ENCODE measurements around the gene MBD5. TPM values are rescaled to one million over a fixed set of nuclear protein-coding genes. Genes with fewer than 3 reads are reported as not detected.

Gene MBD5
- total RNA-seq, 1 experiment from 2014 or later: 33.7 TPM

DNA sequence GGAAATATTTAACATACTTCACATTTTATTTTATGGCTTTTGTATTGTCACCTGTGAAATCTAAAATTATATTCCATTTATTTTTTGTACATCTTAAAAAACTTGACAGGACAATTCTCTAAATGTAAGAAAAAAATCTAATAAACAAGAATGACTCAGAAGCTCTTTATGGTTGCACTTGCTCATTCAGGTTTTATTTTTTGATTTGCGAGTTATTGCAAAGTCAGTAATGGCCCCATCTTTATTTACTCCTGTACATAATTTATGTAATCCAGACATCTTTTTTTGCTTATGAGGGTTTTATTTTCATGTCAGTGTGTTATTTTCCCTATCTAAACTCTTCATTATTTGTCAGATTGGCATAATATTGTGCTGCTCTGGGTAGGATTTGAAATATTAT lies 145.1 kb downstream of the MBD5 start (continued):
- TF ChIP-seq, protein P1, sequence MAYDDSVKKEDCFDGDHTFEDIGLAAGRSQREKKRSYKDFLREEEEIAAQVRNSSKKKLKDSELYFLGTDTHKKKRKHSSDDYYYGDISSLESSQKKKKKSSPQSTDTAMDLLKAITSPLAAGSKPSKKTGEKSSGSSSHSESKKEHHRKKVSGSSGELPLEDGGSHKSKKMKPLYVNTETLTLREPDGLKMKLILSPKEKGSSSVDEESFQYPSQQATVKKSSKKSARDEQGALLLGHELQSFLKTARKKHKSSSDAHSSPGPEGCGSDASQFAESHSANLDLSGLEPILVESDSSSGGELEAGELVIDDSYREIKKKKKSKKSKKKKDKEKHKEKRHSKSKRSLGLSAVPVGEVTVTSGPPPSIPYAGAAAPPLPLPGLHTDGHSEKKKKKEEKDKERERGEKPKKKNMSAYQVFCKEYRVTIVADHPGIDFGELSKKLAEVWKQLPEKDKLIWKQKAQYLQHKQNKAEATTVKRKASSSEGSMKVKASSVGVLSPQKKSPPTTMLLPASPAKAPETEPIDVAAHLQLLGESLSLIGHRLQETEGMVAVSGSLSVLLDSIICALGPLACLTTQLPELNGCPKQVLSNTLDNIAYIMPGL (CRISPR knock-in tag; IDR thresholded peaks at IDR 0.05): no peak
- TF ChIP-seq JUN (CRISPR knock-in tag; IDR thresholded peaks at IDR 0.05) (no peak), CREB1 (CRISPR knock-in tag; IDR thresholded peaks at IDR 0.05) (no peak), KAT7 (CRISPR knock-in tag; IDR thresholded peaks at IDR 0.05; ENCODE audit: borderline replicate concordance) (no peak), ZNF416 (CRISPR knock-in tag; IDR thresholded peaks at IDR 0.05) (no peak), HMGA2 (CRISPR knock-in tag; IDR thresholded peaks at IDR 0.05) (no peak)
- TF ChIP-seq, protein P2, sequence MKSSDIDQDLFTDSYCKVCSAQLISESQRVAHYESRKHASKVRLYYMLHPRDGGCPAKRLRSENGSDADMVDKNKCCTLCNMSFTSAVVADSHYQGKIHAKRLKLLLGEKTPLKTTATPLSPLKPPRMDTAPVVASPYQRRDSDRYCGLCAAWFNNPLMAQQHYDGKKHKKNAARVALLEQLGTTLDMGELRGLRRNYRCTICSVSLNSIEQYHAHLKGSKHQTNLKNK (CRISPR knock-in tag; IDR thresholded peaks at IDR 0.05): no peak
- TF ChIP-seq, protein P3, sequence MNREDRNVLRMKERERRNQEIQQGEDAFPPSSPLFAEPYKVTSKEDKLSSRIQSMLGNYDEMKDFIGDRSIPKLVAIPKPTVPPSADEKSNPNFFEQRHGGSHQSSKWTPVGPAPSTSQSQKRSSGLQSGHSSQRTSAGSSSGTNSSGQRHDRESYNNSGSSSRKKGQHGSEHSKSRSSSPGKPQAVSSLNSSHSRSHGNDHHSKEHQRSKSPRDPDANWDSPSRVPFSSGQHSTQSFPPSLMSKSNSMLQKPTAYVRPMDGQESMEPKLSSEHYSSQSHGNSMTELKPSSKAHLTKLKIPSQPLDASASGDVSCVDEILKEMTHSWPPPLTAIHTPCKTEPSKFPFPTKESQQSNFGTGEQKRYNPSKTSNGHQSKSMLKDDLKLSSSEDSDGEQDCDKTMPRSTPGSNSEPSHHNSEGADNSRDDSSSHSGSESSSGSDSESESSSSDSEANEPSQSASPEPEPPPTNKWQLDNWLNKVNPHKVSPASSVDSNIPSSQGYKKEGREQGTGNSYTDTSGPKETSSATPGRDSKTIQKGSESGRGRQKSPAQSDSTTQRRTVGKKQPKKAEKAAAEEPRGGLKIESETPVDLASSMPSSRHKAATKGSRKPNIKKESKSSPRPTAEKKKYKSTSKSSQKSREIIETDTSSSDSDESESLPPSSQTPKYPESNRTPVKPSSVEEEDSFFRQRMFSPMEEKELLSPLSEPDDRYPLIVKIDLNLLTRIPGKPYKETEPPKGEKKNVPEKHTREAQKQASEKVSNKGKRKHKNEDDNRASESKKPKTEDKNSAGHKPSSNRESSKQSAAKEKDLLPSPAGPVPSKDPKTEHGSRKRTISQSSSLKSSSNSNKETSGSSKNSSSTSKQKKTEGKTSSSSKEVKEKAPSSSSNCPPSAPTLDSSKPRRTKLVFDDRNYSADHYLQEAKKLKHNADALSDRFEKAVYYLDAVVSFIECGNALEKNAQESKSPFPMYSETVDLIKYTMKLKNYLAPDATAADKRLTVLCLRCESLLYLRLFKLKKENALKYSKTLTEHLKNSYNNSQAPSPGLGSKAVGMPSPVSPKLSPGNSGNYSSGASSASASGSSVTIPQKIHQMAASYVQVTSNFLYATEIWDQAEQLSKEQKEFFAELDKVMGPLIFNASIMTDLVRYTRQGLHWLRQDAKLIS (CRISPR knock-in tag; IDR thresholded peaks at IDR 0.05; ENCODE audit: borderline replicate concordance): no peak
- TF ChIP-seq, protein P4, sequence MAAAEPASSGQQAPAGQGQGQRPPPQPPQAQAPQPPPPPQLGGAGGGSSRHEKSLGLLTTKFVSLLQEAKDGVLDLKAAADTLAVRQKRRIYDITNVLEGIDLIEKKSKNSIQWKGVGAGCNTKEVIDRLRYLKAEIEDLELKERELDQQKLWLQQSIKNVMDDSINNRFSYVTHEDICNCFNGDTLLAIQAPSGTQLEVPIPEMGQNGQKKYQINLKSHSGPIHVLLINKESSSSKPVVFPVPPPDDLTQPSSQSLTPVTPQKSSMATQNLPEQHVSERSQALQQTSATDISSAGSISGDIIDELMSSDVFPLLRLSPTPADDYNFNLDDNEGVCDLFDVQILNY (CRISPR knock-in tag; IDR thresholded peaks at IDR 0.05): no peak

DNA sequence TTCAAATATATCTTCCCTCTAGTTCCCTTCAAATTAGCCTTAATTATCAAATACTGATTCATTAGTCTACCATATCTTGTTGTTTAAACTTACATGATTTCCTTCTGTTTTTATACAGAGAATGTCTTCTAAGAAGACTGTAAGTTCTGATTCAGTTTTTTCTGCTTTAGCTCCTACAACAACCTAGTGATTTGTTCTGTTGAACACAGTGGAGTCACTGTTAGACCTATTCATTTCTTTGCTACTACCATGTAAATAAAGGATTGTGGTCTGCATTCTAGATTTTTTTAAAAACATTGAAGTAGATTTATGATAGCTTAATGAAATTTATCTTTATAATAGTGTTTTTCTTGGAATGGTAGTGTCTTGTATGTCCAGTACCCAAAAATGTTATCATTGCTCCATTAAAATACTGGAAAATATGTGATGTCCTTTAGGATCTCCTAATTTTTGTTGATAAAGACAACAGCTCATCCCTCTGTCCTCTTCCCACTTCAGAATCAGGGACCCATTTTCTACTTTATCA lies 146.4 kb downstream of the MBD5 start:
- ATAC-seq (no peak), DNase-seq (ENCODE audit: low spot score) (no peak)
- ChIA-PET POLR2A (interaction anchor here (0.5 kb wide), 1 partner anchor 372 kb away, joined by 3 read pairs; no protein-coding TSS in a partner anchor), CTCF (no interaction called here)
- TF ChIP-seq, protein P1 (CRISPR knock-in tag; IDR thresholded peaks at IDR 0.05): no peak
- no peak overlapping the region for H3K27ac Mint-ChIP-seq
- H3K4me1 Mint-ChIP-seq: no peaks in the 10 kb centered on the region
- no peak overlapping the region for H3K4me3 Mint-ChIP-seq
- peaks cover 5% of the 10 kb centered on the region; the same call in 1 of the 2 replicates for H3K9me3 Mint-ChIP-seq
- no peaks in the 10 kb centered on the region for H3K27me3 Mint-ChIP-seq (ENCODE audit: low read depth)
- 0 out of 2 replicates have a peak, but pooled peaks cover 3% of the 10 kb centered on the region for H3K36me3 Mint-ChIP-seq

DNA sequence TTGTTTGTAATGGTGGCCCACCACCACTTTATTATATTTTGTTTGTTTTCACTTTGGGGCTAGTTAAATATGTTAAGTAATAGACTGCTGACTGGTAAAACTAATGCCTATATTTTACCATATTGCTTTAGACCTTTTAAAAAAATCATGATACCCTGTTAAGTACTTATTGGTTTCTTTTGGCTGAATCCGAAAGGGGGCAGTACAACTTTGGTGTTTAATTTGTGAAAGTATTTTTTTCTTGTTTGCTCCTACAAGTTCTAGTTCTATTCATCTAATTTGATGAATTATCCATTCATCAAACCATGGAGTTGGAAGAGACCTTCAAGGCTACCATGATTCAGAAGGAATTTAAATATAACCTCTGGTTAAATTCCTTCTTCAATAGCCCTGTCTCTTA lies 147.0 kb downstream of the MBD5 start:
- CTCF ChIA-PET: no interaction called here
- TF ChIP-seq ATF1 (CRISPR knock-in tag; IDR thresholded peaks at IDR 0.05) (no peak), ZNF121 (CRISPR knock-in tag; IDR thresholded peaks at IDR 0.05) (no peak), MXD4 (CRISPR knock-in tag; IDR thresholded peaks at IDR 0.05; ENCODE audit: borderline replicate concordance) (no peak)
- TF ChIP-seq, protein P2 (CRISPR knock-in tag; IDR thresholded peaks at IDR 0.05): no peak
- TF ChIP-seq, protein P5, sequence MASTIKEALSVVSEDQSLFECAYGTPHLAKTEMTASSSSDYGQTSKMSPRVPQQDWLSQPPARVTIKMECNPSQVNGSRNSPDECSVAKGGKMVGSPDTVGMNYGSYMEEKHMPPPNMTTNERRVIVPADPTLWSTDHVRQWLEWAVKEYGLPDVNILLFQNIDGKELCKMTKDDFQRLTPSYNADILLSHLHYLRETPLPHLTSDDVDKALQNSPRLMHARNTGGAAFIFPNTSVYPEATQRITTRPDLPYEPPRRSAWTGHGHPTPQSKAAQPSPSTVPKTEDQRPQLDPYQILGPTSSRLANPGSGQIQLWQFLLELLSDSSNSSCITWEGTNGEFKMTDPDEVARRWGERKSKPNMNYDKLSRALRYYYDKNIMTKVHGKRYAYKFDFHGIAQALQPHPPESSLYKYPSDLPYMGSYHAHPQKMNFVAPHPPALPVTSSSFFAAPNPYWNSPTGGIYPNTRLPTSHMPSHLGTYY (CRISPR knock-in tag; IDR thresholded peaks at IDR 0.05): no peak
- TF ChIP-seq, protein P6, sequence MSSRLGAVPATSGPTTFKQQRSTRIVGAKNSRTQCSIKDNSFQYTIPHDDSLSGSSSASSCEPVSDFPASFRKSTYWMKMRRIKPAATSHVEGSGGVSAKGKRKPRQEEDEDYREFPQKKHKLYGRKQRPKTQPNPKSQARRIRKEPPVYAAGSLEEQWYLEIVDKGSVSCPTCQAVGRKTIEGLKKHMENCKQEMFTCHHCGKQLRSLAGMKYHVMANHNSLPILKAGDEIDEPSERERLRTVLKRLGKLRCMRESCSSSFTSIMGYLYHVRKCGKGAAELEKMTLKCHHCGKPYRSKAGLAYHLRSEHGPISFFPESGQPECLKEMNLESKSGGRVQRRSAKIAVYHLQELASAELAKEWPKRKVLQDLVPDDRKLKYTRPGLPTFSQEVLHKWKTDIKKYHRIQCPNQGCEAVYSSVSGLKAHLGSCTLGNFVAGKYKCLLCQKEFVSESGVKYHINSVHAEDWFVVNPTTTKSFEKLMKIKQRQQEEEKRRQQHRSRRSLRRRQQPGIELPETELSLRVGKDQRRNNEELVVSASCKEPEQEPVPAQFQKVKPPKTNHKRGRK (CRISPR knock-in tag; IDR thresholded peaks at IDR 0.05; ENCODE audit: borderline replicate concordance): no peak

More for the DNA sequence above, 147.0 kb downstream of the MBD5 start:
- DNase-seq (ENCODE audit: low spot score) (no peak), ATAC-seq (no peak)
- POLR2A ChIA-PET: interaction anchor here (0.5 kb wide), 1 partner anchor 372 kb away, joined by 3 read pairs; no protein-coding TSS in a partner anchor
- Mint-ChIP-seq H3K27me3 (ENCODE audit: low read depth) (no peaks in the 10 kb centered on the region), H3K4me1 (no peaks in the 10 kb centered on the region), H3K36me3 (0 out of 2 replicates have a peak, but pooled peaks cover 3% of the 10 kb centered on the region), H3K9me3 (peaks cover 5% of the 10 kb centered on the region; the same call in 1 of the 2 replicates), H3K4me3 (no peak overlapping the region), H3K27ac (no peak overlapping the region)
